ENCODE results near the gene APBB2.
"Not testable (repeated sequence)": the region's sequence is repeated elsewhere in the genome, so short reads cannot be mapped to it uniquely, and the experiment has no call there.

APBB2 gene

GRCh38 chr4:41002309-41002708 is 212.0 kb downstream of the APBB2 start:
- TF ChIP-seq ZFX (IDR thresholded peaks at IDR 0.05) (no peak), CTCF (conservative IDR thresholded peaks at IDR 0.05) (no peak)
- no peak overlapping the region for H3K27ac ChIP-seq

GRCh38 chr4:41000356-41000755 is 214.0 kb downstream of the APBB2 start:
- no peak for TF ChIP-seq ZFX (IDR thresholded peaks at IDR 0.05)
- no peak for TF ChIP-seq CTCF (conservative IDR thresholded peaks at IDR 0.05)
- H3K27ac ChIP-seq = no peak overlapping the region

GRCh38 chr4:40998675-40999358 is 215.5 kb downstream of the APBB2 start:
- no peak overlapping the region for H3K27ac ChIP-seq
- TF ChIP-seq ZFX (IDR thresholded peaks at IDR 0.05) (no peak), CTCF (conservative IDR thresholded peaks at IDR 0.05) (no peak)

- TF ChIP-seq CTCF (conservative IDR thresholded peaks at IDR 0.05) = no peak
- TF ChIP-seq ZFX (IDR thresholded peaks at IDR 0.05) = no peak
- no peak overlapping the region for H3K27ac ChIP-seq
Measured at GRCh38 chr4:40995850-40996249, 218.5 kb downstream of the APBB2 start.

GRCh38 chr4:40994321-40994720 is 220.0 kb downstream of the APBB2 start:
- H3K27ac ChIP-seq = not testable (repeated sequence)

- not testable (repeated sequence) for H3K27ac ChIP-seq
Measured at GRCh38 chr4:40993296-40993693, 221.0 kb downstream of the APBB2 start.

- H3K27ac ChIP-seq = no peak overlapping the region
- TF ChIP-seq CTCF (conservative IDR thresholded peaks at IDR 0.05) = no peak
- no peak for TF ChIP-seq ZFX (IDR thresholded peaks at IDR 0.05)
Measured at GRCh38 chr4:40992472-40993295, 221.7 kb downstream of the APBB2 start.

- TF ChIP-seq ZFX (IDR thresholded peaks at IDR 0.05) (no peak), CTCF (conservative IDR thresholded peaks at IDR 0.05) (no peak)
Measured at GRCh38 chr4:40991908-40992307, 222.4 kb downstream of the APBB2 start.

More at GRCh38 chr4:40991908-40992307, 222.4 kb downstream of the APBB2 start:
- H3K27ac ChIP-seq = no peak overlapping the region
